ENCODE measurements around the gene MACROD1. TPM values are rescaled to one million over a fixed set of nuclear protein-coding genes. Genes with fewer than 3 reads are reported as not detected.

The MACROD1 gene
- total and polyA plus RNA-seq, 2 experiments from 2014 or later = 21.2 to 403 TPM

DNA sequence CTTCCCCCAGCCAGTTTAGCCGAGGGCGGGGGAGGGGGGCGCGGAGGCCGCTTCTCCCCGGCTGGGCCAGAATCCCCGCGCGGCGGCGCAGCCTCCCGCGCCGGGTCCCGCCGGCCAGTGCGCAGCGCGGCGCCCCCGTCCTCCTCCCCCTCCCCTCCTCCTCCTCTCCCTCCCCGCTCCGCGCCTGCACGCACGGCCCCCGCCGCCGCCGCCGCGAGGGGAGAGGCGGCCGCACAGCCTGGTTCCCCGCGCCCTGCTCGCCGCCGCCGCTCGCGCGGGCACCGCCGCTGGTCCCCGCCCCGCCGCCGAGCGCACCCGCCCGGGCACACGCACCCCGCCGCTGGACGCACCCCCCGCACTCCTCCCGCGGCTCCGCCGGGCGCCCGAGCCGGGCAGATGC lies 130.3 kb downstream of the MACROD1 start, which contains the start of gene FLRT1:
Gene FLRT1, plus strand, starts transcription at position 356 of the 400 bp plus-strand sequence. CDS start 80,337 bp downstream, outside the sequence.
- no peaks in the 10 kb centered on the region for H3K9me2 ChIP-seq (ENCODE audit: insufficient read depth)
- in situ Hi-C loops (cut with MboI) = no loop called here
- H3K9ac ChIP-seq = no peak within 1 kb of the TSS
- H4K20me1 ChIP-seq (ENCODE audit: insufficient read depth) = no peaks in the 10 kb centered on the region
- no peak within 1 kb of the TSS for H3K27ac ChIP-seq
- DNase-seq = peak; percentile 38
- H3K79me2 ChIP-seq (ENCODE audit: insufficient read depth) = no peaks in the 10 kb centered on the region
- peaks cover 16% of the 10 kb centered on the region for H3K27me3 ChIP-seq (replicated peaks; ENCODE audit: insufficient read depth)
- H3K36me3 ChIP-seq (ENCODE audit: low read depth) = no peaks in the 10 kb centered on the region
- H3K9me3 ChIP-seq (ENCODE audit: low read depth) = no peaks in the 10 kb centered on the region
- 2% methylated on average over 48 of the region's 64 CpGs; no CpG with 5 or more reads in 1 of the 2 experiments for WGBS, 2 experiments (ENCODE audit: low coverage in 1 of 2, low lambda C conversion rate in 2 of 2, missing lambda C conversion rate in 2 of 2)
- 0 out of 2 replicates have a peak within 1 kb of the TSS, but pooled peaks have one; percentile 50 for H2AFZ ChIP-seq
- H3K4me2 ChIP-seq (ENCODE audit: unreplicated experiment) = peak within 1 kb of the TSS; percentile 80
- H3F3A ChIP-seq (ENCODE audit: insufficient read depth) = no peaks in the 10 kb centered on the region
- no peaks in the 10 kb centered on the region for H3K4me1 ChIP-seq (ENCODE audit: insufficient read depth)
- TF ChIP-seq EZH2 (IDR thresholded peaks at IDR 0.05; ENCODE audit: insufficient read depth, poor library complexity, severe bottlenecking) (no peak), EZH2phosphoT487 (IDR thresholded peaks at IDR 0.05; ENCODE audit: insufficient read depth, low read depth) (no peak)
- H3K4me3 ChIP-seq = peak within 1 kb of the TSS; percentile 69

DNA sequence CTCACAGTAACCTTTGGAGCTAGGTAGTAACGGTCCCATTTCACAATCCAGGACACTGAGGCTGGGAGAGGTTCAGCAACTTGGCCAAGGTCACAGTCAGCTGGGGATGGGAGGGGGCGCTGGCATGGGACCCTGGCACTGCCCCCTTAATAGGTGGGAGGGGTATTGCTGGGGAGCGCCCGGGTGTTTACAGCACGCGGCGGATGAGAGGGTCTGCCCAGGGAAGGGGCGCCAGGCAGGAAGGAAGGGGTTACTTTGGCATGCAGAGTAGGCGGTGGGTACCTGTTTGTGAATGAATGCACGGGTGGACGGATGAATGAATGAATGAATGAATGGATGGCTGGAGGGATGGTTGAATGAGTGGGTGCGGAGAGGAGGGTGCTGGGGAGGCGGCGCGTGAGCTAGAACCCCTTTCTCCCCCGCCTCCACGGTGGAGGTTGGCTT lies 130.8 kb downstream of the MACROD1 start:
- H3K4me2 ChIP-seq (ENCODE audit: unreplicated experiment) = no peak overlapping the region
- WGBS, 2 experiments (ENCODE audit: low coverage in 1 of 2, low lambda C conversion rate in 2 of 2, missing lambda C conversion rate in 2 of 2) = 16 to 21% methylated on average over 12 to 17 of the region's 17 CpGs
- in situ Hi-C loops (cut with MboI) = no loop called here
- H3F3A ChIP-seq (ENCODE audit: insufficient read depth) = no peaks in the 10 kb centered on the region
- H3K9ac ChIP-seq = no peak overlapping the region
- no peaks in the 10 kb centered on the region for H3K9me2 ChIP-seq (ENCODE audit: insufficient read depth)
- H4K20me1 ChIP-seq (ENCODE audit: insufficient read depth) = no peaks in the 10 kb centered on the region
- no peak for DNase-seq
- H3K27ac ChIP-seq = no peak overlapping the region
- H3K27me3 ChIP-seq (replicated peaks; ENCODE audit: insufficient read depth) = peaks cover 16% of the 10 kb centered on the region
- no peaks in the 10 kb centered on the region for H3K9me3 ChIP-seq (ENCODE audit: low read depth)
- H3K4me1 ChIP-seq (ENCODE audit: insufficient read depth) = no peaks in the 10 kb centered on the region
- no peak overlapping the region for H2AFZ ChIP-seq
- no peak overlapping the region for H3K4me3 ChIP-seq
- no peaks in the 10 kb centered on the region for H3K36me3 ChIP-seq (ENCODE audit: low read depth)
- TF ChIP-seq EZH2 (IDR thresholded peaks at IDR 0.05; ENCODE audit: insufficient read depth, poor library complexity, severe bottlenecking) (peak; percentile 71), EZH2phosphoT487 (IDR thresholded peaks at IDR 0.05; ENCODE audit: insufficient read depth, low read depth) (0 out of 2 replicates have a peak, but pooled peaks have one; percentile 43)
- H3K79me2 ChIP-seq (ENCODE audit: insufficient read depth) = no peaks in the 10 kb centered on the region

- no peaks in the 10 kb centered on the region for H3K79me2 ChIP-seq (ENCODE audit: insufficient read depth)
- no peak overlapping the region for H3K4me3 ChIP-seq
- H3K4me2 ChIP-seq (ENCODE audit: unreplicated experiment) = no peak overlapping the region
- in situ Hi-C loops (cut with MboI) = no loop called here
- no peak overlapping the region for H2AFZ ChIP-seq
- H3K9ac ChIP-seq = no peak overlapping the region
- no peaks in the 10 kb centered on the region for H3K9me2 ChIP-seq (ENCODE audit: insufficient read depth)
- no peak overlapping the region for H3K27ac ChIP-seq
- H3K36me3 ChIP-seq (ENCODE audit: low read depth) = no peaks in the 10 kb centered on the region
- H4K20me1 ChIP-seq (ENCODE audit: insufficient read depth) = no peaks in the 10 kb centered on the region
- DNase-seq = no peak
- H3F3A ChIP-seq (ENCODE audit: insufficient read depth) = no peaks in the 10 kb centered on the region
- H3K4me1 ChIP-seq (ENCODE audit: insufficient read depth) = no peaks in the 10 kb centered on the region
- 86 to 94% methylated on average over 7 to 9 of the region's 9 CpGs for whole genome bisulfite sequencing, 2 experiments (ENCODE audit: low coverage in 1 of 2, low lambda C conversion rate in 2 of 2, missing lambda C conversion rate in 2 of 2)
- TF ChIP-seq EZH2 (IDR thresholded peaks at IDR 0.05; ENCODE audit: insufficient read depth, poor library complexity, severe bottlenecking) (no peak), EZH2phosphoT487 (IDR thresholded peaks at IDR 0.05; ENCODE audit: insufficient read depth, low read depth) (no peak)
- H3K9me3 ChIP-seq (ENCODE audit: low read depth) = no peaks in the 10 kb centered on the region
- peaks cover 16% of the 10 kb centered on the region for H3K27me3 ChIP-seq (replicated peaks; ENCODE audit: insufficient read depth)
Observed at GRCh38 chr11:64034411-64034811, 131.5 kb downstream of the MACROD1 start.

- Histone ChIP-seq H3K79me2 (ENCODE audit: insufficient read depth) (no peaks in the 10 kb centered on the region), H3K36me3 (ENCODE audit: low read depth) (no peaks in the 10 kb centered on the region), H3K9me2 (ENCODE audit: insufficient read depth) (no peaks in the 10 kb centered on the region), H3K9ac (no peak overlapping the region), H2AFZ (no peak overlapping the region), H3K4me1 (ENCODE audit: insufficient read depth) (no peaks in the 10 kb centered on the region), H4K20me1 (ENCODE audit: insufficient read depth) (no peaks in the 10 kb centered on the region), H3K4me3 (no peak overlapping the region), H3K27me3 (replicated peaks; ENCODE audit: insufficient read depth) (peaks cover 16% of the 10 kb centered on the region), H3K27ac (no peak overlapping the region), H3F3A (ENCODE audit: insufficient read depth) (no peaks in the 10 kb centered on the region), H3K9me3 (ENCODE audit: low read depth) (no peaks in the 10 kb centered on the region), H3K4me2 (ENCODE audit: unreplicated experiment) (no peak overlapping the region)
- TF ChIP-seq EZH2 (IDR thresholded peaks at IDR 0.05; ENCODE audit: insufficient read depth, poor library complexity, severe bottlenecking) (no peak), EZH2phosphoT487 (IDR thresholded peaks at IDR 0.05; ENCODE audit: insufficient read depth, low read depth) (no peak)
- peak; percentile 21 for DNase-seq
- in situ Hi-C loops (cut with MboI) = no loop called here
- 56 to 70% methylated on average over 4 of the region's 4 CpGs for WGBS, 2 experiments (ENCODE audit: low coverage in 1 of 2, low lambda C conversion rate in 2 of 2, missing lambda C conversion rate in 2 of 2)
Observed at GRCh38 chr11:64032050-64032449, 133.9 kb downstream of the MACROD1 start.

Data from GM23248 (cell line).